Suprapubic skin (tissue), 4 donors: Measurements from ENCODE around the gene NOB1. TPM values are rescaled to one million over a fixed set of nuclear protein-coding genes. Genes with fewer than 3 reads are reported as not detected.

Experiments
- DNase-seq, 2 donors: peaks; one replicate each; pipeline ENCODE4 v3.0.0-alpha.2; 2019; ENCODE audit warnings: low spot score in 2 of 2
- H3K27ac ChIP-seq: fragments of 200-600 bp; sonication (generic); one replicate; pipeline ENCODE4 v1.5.1; 2019
- H3K27me3 ChIP-seq: fragments of 200-600 bp; sonication (generic); one replicate; pipeline ENCODE4 v1.5.1; 2019
- H3K36me3 ChIP-seq: fragments of 200-600 bp; sonication (generic); one replicate; pipeline ENCODE4 v1.5.1; 2019
- H3K4me1 ChIP-seq: fragments of 200-600 bp; sonication (generic); one replicate; pipeline ENCODE4 v1.5.1; 2019
- H3K4me3 ChIP-seq: fragments of 200-600 bp; sonication (generic); one replicate; pipeline ENCODE4 v1.5.1; 2019; ENCODE audit warnings: mild to moderate bottlenecking
- H3K9me3 ChIP-seq: fragments of 200-600 bp; sonication (generic); one replicate; pipeline ENCODE4 v1.5.1; 2019
- CTCF ChIP-seq, 2 donors: fragments of 200-600 bp in 1 of 2; fragments of 450-650 bp in 1 of 2; sonication (generic) in 1 of 2; IDR thresholded peaks; one replicate each; pipeline ENCODE4 v1.5.1; 2016 to 2019; ENCODE audit warnings: antibody characterized with exemption in 2 of 2, mild to moderate bottlenecking in 1 of 2, moderate library complexity in 1 of 2
- EP300 ChIP-seq: sonication (generic); formaldehyde crosslinking; IDR thresholded peaks from one replicate; pipeline ENCODE4 v1.6.1; 2017; ENCODE audit warnings: antibody characterized with exemption
- POLR2A ChIP-seq, 2 donors: fragments of 450-650 bp; IDR thresholded peaks; one replicate each; pipeline ENCODE4 v1.6.1; 2017; ENCODE audit warnings: antibody characterized with exemption in 2 of 2, mild to moderate bottlenecking in 2 of 2, moderate library complexity in 2 of 2
- POLR2AphosphoS5 ChIP-seq, 3 donors: sonication (generic); formaldehyde crosslinking; IDR thresholded peaks; one replicate each; pipeline ENCODE4 v1.6.1; 2017; ENCODE audit warnings: antibody characterized with exemption in 3 of 3
- WGBS: methylation state at CpG from one replicate; pipeline ENCODE4 v1.1.5; 2018; 5-methylcytosine and 5-hydroxymethylcytosine counted together
- total RNA-seq, 4 donors: library from RNA; depleted of rRNA; stranded (reverse); fragments of >200 nt; gene quantifications; one replicate each; pipeline ENCODE4 v1.1.0, GENCODE V29; 2016

NOB1 gene
- total RNA-seq, 4 donors from 2014 or later, result 45.2 to 62.9 (median 52.1) TPM

- Histone ChIP-seq H3K27me3 (no peaks in the 10 kb centered on the region), H3K9me3 (no peaks in the 10 kb centered on the region), H3K36me3 (peaks cover 5% of the 10 kb centered on the region), H3K27ac (no peak overlapping the region), H3K4me3 (no peak overlapping the region), H3K4me1 (peaks cover 23% of the 10 kb centered on the region)
- DNase-seq, result peak in 1 of 2 donors; percentile 26
- WGBS, result 91% methylated on average over 10 of the region's 10 CpGs
- TF ChIP-seq CTCF (IDR thresholded peaks at IDR 0.05) (no peak), POLR2AphosphoS5 (IDR thresholded peaks at IDR 0.05) (no peak), POLR2A (IDR thresholded peaks at IDR 0.05) (no peak), EP300 (no peak)
Measured at GRCh38 chr16:69756705-69757104, 2.0 kb upstream of the NOB1 start.

DNA sequence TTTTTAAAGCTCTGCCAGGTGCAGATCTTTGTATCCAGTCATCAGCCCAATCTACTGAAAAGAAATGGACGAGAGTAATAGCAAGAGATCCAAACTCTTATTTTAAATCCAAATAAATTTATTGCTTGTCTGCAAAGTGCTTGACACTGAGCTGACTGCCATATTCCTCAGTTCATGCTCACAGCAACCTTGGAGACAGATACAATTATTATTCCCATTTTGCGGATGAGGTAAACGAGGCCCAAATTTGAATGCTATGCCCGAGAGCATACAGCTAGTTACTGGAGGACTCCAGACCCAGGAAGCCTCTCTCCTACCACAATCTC, 620 bp downstream of the NOB1 start:
- H3K36me3 ChIP-seq, result peaks cover 31% of the 10 kb centered on the region
- DNase-seq, result no peak
- peak overlapping the region; percentile 69 for H3K27ac ChIP-seq
- H3K27me3 ChIP-seq, result no peaks in the 10 kb centered on the region
- no peak for TF ChIP-seq CTCF (IDR thresholded peaks at IDR 0.05)
- TF ChIP-seq POLR2A (IDR thresholded peaks at IDR 0.05), result no peak
- no peak for TF ChIP-seq POLR2AphosphoS5 (IDR thresholded peaks at IDR 0.05)
- no peak for TF ChIP-seq EP300
- H3K9me3 ChIP-seq, result no peaks in the 10 kb centered on the region
- peaks cover 20% of the 10 kb centered on the region for H3K4me1 ChIP-seq
- H3K4me3 ChIP-seq, result peak overlapping the region; percentile 75
- WGBS, result 3% methylated on average over 4 of the region's 4 CpGs

- H3K27me3 ChIP-seq, result no peaks in the 10 kb centered on the region
- H3K36me3 ChIP-seq, result peaks cover 84% of the 10 kb centered on the region
- DNase-seq, result no peak
- no peak overlapping the region for H3K27ac ChIP-seq
- 89% methylated on average over 20 of the region's 20 CpGs for WGBS
- H3K4me3 ChIP-seq, result no peak overlapping the region
- no peaks in the 10 kb centered on the region for H3K9me3 ChIP-seq
- peaks cover 14% of the 10 kb centered on the region for H3K4me1 ChIP-seq
- no peak for TF ChIP-seq POLR2A (IDR thresholded peaks at IDR 0.05)
- TF ChIP-seq EP300, result no peak
- TF ChIP-seq CTCF (IDR thresholded peaks at IDR 0.05), result no peak
- TF ChIP-seq POLR2AphosphoS5 (IDR thresholded peaks at IDR 0.05), result no peak
Measured at GRCh38 chr16:69748694-69749345, 5.9 kb downstream of the NOB1 start.

DNA sequence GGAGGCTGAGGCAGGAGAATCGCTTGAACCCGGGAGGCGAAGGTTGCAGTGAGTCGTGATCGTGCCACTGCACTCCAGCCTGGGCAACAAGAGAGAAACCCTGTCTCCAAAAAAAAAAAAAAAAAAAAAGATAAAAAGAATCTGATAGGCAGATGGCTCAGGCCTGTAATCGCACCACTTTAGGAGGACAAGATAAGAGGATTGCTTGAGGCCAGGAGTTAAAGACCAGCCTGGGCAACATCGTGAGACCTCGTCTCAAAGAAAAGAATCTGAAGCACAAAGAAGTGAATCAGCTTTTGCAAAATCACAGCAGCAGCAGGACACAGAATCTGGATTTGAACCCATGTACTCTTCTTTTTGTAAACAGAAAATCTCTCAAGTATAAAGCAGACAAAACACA, 7.6 kb downstream of the NOB1 start:
- peaks cover 5% of the 10 kb centered on the region for H3K4me1 ChIP-seq
- DNase-seq, result no peak
- 88% methylated on average over 8 of the region's 8 CpGs for WGBS
- peaks cover 100% of the 10 kb centered on the region for H3K36me3 ChIP-seq
- H3K9me3 ChIP-seq, result no peaks in the 10 kb centered on the region
- TF ChIP-seq CTCF (IDR thresholded peaks at IDR 0.05) (no peak), EP300 (no peak), POLR2A (IDR thresholded peaks at IDR 0.05) (no peak), POLR2AphosphoS5 (IDR thresholded peaks at IDR 0.05) (no peak)
- no peak overlapping the region for H3K4me3 ChIP-seq
- H3K27ac ChIP-seq, result no peak overlapping the region
- H3K27me3 ChIP-seq, result no peaks in the 10 kb centered on the region

GRCh38 chr16:69745959-69746358, 8.8 kb downstream of the NOB1 start:
- Histone ChIP-seq H3K36me3 (peaks cover 100% of the 10 kb centered on the region), H3K27ac (no peak overlapping the region), H3K4me1 (peaks cover 16% of the 10 kb centered on the region), H3K27me3 (no peaks in the 10 kb centered on the region), H3K9me3 (no peaks in the 10 kb centered on the region), H3K4me3 (no peak overlapping the region)
- no peak for DNase-seq
- WGBS, result 89% methylated on average over 9 of the region's 10 CpGs
- TF ChIP-seq POLR2AphosphoS5 (IDR thresholded peaks at IDR 0.05) (no peak), EP300 (no peak), POLR2A (IDR thresholded peaks at IDR 0.05) (no peak), CTCF (IDR thresholded peaks at IDR 0.05) (no peak)
